Sigmoid colon (tissue), 3 donors: ENCODE measurements around the gene KCNJ12.

Experiments
- CTCF ChIP-seq, 4 experiments: fragments of 450-650 bp in 3 of 4; fragments of 200-600 bp in 1 of 4; IDR thresholded peaks; one replicate each; pipeline ENCODE4 v1.5.1; 2016 to 2019; ENCODE audit warnings: antibody characterized with exemption in 4 of 4, mild to moderate bottlenecking in 3 of 4, moderate library complexity in 2 of 4
- POLR2A ChIP-seq, 2 donors: fragments of 450-650 bp; IDR thresholded peaks; one replicate each; pipeline ENCODE4 v1.6.1; 2016; ENCODE audit warnings: antibody characterized with exemption in 2 of 2, mild to moderate bottlenecking in 2 of 2, moderate library complexity in 2 of 2

DNA sequence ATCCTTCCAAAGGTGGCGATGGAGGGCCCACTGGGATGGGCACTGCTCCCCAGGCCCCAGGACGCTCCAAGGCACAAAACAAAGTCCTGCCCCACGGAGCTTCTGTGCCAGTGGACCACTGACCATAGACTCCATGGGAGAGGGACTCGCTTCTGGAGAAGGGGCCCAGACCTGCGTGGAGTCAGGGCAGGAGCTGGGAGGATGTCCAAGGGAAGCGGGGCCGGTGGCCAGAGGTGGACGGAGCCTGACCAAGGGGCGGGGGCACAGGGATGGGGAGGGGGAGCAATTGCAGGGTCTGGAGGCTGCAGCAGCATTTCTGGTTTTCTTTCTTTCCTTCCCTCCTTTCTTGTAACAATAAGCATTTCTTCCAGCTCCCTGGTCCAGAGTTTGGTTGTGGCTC is 14.1 kb downstream of the KCNJ12 start:
- TF ChIP-seq POLR2A (IDR thresholded peaks at IDR 0.05) (no peak), CTCF (IDR thresholded peaks at IDR 0.05) (no peak)
